Hematopoietic multipotent progenitor cell treated with erythropoietin and hydrocortisone succinate and interleukin-3 and kit ligand, for 15 days (in vitro differentiated cells): ENCODE data around the gene THAP9.
A peak's percentile ranks its signal among the peaks of the same experiment; 100 is the strongest.
"Not testable (repeated sequence)": the region's sequence is repeated elsewhere in the genome, so short reads cannot be mapped to it uniquely, and the experiment has no call there.

Experiments
- DNase-seq: peaks from one replicate; pipeline ENCODE4 v3.0.0-alpha.2; 2015; ENCODE audit warnings: low spot score

THAP9 gene, protein sequence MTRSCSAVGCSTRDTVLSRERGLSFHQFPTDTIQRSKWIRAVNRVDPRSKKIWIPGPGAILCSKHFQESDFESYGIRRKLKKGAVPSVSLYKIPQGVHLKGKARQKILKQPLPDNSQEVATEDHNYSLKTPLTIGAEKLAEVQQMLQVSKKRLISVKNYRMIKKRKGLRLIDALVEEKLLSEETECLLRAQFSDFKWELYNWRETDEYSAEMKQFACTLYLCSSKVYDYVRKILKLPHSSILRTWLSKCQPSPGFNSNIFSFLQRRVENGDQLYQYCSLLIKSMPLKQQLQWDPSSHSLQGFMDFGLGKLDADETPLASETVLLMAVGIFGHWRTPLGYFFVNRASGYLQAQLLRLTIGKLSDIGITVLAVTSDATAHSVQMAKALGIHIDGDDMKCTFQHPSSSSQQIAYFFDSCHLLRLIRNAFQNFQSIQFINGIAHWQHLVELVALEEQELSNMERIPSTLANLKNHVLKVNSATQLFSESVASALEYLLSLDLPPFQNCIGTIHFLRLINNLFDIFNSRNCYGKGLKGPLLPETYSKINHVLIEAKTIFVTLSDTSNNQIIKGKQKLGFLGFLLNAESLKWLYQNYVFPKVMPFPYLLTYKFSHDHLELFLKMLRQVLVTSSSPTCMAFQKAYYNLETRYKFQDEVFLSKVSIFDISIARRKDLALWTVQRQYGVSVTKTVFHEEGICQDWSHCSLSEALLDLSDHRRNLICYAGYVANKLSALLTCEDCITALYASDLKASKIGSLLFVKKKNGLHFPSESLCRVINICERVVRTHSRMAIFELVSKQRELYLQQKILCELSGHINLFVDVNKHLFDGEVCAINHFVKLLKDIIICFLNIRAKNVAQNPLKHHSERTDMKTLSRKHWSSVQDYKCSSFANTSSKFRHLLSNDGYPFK

DNA sequence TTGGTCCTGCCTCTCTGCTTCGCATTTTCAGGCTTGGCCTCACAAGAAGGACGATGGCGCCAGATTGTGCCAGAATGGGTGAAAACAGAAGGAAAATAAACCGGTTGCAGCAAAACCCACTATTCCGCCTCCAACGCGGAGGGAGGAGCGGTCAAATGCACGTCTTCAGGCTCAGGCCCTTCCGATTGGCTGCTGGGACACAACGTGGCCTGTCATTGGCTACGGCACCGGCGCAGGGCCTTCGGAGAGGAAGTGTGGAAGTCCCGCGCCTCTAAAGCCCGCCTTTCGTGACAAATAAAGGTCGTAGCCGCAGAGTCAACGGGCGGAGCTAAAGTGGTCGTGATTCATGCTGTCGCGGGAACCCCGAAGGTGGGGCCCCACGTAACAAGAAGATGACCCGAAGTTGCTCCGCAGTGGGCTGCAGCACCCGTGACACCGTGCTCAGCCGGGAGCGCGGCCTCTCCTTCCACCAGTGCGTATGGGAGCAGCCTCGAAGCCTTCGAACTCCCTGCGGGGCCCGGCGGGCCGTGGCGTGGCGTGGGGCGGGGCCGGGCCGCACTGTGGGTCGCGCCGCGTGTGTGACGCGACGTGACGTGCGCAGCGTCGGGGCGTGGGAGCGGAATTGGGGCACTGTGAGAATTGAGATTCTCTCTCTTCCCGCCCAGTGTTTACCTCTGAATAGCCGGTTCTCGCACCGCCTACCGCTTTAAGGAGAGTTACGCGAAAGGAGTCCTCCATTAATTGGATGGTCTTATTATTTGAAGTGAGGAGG lies at the start of gene THAP9:
Gene THAP9 (plus strand): TSS at position 325 of the 772 bp plus-strand sequence. CDS start 68 bp downstream, at position 393.
- DNase-seq: peak; percentile 98

DNA sequence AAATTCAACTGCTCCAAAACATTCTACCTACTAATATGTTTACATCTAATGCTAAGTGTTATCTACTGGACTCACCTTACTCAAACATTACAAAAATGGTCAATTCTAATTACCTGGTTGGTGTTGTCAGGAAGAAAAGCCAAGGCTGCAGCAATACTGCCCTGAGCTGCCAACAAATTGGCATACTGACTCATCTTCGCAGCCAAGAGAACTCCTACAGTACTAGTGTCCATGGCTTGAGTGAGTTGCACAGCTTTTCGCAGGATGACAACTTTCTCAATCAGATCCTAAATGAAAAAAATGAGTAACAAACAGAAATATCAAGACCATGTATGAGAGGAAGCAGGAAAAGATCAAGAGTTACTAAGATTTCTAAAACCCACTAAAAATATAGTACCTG lies 49.2 kb upstream of the THAP9 start:
- no peak for DNase-seq

DNA sequence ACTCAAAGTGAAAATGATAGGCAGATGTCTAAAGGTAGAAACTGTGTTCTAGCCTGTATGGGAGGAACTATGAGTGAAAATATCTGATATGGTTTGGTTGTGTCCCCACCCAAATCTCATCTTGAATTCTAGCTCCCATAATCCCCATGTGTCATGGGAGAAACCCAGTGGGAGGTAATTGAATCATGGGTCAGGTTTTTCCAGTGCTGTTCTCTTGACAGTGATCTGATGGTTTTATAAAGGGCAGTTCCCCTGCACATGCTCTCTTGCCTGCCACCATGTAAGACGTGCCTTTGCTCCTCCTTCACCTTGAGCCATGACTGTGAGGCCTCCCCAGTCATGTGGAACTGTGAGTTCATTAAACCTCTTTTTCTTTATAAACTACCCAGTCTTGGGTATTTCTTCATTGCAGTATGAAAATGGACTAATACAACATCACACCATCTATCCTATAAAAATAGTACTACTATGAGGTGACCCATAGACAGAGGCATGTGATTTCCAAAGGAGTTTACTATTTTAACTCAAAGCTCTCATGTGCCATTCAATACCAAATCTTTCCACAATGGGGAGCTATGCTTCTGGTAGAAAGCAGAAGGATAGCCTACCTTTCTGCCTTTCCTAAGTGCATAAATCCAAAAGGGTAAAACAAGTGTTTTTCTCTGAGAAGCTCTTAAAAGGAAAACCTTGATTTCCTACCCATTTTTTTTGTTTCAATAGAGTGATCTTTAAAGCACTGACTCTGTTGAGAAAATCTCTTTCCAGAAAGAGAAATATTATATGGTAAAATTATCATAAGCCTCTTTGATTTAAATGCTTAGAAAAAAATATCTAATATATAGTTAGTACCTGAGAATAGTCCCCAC lies 48.4 kb upstream of the THAP9 start:
- peak; percentile 52 for DNase-seq

DNA sequence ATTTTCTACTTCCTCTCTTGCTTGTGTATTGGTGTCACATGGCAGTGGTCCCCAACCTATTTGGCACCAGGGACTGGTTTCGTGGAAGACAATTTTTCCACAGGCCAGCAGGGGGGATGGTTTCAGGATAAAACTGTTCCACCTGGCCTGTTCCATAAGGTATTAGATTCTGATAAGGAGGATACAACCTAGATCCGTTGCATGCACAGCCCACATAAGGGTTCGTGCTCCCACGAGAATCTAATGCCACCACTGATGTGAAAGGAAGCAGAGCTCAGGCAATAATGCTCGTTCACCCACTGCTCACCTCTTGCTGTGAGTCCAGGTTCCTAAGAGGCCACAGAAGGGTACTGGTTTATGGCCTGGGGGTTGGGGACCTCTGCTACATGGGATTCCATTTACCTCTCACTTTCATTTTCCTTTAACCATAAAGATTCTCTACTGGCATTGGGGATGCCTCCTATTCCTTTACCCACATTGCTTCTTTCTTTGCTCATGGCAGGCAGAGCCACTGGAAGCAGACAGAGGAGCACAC lies 47.7 kb upstream of the THAP9 start:
- no peak for DNase-seq

DNA sequence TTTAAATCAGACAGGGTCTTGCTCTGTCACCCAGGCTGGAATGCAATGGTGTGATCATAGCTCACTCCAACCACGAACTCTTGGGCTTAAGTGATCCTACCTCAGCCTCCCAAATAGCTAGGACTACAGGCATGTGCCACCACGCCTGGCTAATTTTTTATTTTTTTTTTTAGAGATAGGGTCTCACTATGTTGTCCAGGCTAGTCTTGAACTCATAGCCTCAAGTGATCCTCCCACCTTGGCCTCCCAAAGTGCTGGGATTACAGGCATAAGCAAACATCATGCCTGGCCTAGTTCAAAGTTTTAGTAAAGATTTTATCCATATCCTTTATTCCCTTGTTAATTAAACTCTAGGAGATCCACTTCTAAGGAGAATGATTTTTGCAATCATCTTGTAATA lies 40.0 kb upstream of the THAP9 start:
- DNase-seq: not testable (repeated sequence)

DNA sequence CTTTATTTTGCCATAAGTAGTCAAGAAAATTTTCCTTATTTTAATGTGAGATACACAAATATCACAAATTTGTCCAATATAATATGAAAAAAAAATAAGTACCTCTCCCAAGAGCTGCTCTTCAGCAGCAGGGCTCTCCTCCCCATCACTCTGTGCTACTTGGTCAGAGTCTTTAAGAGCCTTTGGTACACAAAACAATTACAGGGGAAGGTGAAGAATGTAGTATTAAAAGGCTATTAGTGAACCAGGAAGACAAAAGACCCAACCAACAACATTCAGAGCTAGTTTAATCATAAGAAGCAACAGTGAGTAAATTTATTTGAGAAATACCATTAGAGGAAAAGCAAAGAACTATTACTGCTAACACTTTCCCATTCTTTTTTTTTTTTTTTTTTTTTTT lies 39.0 kb upstream of the THAP9 start:
- no peak for DNase-seq

DNA sequence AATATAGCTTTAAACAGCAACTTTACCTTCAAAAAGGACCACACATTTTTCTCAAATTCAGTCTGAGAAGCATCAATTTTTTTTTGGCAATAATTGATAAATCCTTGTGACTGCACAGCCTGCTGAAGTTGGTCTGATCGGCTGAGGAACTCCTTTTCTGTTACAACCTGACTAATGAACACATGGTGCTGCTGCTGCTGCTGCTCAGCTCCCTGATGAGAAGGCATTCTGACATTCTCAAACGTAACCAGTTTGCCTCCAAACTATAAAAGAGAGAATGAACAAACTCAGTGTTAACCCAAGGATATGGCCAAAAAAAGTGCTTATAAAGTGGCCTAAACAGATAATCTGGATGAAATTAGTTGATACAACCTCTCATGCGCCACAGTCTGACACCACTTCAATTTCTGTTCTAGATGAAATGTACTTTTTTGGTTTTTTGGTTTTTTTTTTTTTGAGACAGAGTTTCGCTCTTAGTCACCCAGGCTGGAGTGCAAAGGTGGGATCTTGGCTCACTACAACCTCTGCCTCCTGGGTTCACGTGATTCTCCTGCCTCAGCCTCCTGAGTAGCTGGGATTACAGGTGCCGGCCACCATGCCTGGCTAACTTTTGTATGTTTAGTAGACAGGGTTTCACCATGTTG lies 36.1 kb upstream of the THAP9 start:
- no peak for DNase-seq

DNA sequence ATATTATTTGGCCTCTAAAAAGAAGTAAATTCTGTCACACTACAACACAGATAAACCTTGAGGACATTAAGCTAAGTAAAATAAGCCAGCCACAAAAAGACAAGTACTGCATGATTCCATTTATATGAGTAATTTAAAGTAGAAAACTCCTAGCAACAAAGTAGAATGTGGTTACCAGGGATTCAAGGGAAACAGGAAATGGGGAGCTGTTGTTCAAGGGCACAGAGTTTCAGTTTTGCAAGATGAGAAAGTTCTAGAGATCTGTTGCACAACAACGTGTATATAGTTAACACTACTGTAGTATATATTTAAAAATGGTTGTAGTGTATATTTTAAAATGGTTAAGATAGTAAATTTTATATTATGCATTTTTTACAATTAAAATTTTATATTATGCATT lies 34.9 kb upstream of the THAP9 start:
- DNase-seq: no peak

DNA sequence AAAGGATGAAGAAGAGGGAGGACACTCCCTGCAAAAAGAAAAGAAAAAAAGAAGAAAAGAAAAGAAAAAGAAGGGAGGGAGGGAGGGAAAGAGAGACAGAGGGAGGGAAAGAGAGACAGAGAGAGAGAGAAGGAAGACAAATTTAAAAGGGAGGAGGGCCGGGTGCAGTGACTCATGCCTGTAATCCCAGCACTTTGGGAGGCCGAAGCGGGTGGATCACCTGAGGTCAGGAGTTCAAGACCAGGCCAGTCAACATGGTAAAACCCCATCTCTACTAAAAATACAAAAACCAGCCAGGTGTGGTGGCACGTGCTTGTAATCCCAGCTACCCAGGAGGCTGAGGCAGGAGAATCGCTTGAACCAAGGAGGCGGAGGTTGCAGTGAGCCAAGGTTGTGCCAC lies 34.5 kb upstream of the THAP9 start:
- DNase-seq: not testable (repeated sequence)

DNA sequence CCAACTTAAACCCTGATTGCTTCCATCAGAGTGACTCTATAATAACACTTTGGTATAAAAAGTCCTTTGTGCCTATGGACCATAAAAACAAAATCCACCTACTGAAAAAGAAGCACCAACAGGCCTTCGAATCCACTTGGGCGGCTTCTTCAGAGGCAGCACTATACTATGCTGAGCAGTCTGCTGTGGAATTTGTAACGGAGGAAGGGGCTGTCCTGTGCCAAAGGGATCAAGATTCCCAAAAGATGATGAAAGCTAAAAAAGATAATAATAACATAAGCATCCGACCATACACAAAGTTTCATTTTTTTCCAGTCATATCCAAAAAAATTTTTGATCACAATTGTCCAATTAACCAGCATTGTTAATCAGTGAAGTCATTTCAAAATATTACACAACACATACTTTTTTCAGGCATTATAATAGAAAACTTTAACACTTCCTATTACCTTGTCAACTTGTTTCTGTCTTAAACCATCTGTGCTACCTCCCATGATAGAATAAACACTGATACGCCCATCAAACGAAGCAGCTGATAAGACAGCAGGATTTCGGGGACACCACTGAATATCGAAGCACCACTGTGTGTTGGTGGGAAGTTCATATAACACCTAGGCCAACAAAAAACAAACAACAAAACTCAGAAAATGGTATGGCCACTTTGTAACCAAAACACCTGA lies 33.7 kb upstream of the THAP9 start:
- no peak for DNase-seq

DNA sequence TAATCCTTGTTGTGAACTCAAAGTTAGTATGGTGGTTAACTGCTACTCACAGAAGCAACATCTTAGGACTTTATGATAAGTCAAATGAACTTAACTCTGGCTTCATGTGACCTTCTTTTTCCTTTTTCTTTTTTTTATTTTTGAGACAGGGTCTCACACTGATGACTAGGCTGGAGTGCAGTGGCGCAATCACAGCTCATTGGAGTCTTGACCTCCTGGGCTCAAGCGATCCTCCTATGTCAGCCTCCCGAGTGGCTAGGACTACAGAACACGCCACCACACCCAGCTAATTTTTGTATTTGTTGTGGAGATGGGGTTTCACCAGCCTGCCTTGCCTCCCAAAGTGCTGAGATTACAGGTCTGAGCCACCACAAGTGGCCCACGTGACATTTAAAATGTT lies 32.0 kb upstream of the THAP9 start:
- no peak for DNase-seq

DNA sequence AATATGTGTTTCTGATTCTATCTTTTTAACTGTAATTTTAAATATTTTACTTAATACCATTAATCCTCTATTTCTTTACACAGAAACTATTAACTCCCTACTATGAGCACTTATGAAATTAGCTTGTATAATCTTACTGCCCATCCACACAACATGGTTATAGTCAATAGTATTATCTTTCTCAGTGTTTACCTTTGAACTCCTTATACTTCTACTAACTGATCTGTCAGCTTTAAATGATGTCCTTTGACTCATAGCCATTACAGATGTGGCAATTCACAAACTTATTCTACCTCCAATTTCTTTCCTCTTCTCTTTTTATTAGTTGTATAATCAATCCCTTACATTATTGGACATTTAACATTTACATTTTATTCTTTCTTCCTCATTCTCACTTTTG lies 15.1 kb upstream of the THAP9 start:
- DNase-seq: no peak

DNA sequence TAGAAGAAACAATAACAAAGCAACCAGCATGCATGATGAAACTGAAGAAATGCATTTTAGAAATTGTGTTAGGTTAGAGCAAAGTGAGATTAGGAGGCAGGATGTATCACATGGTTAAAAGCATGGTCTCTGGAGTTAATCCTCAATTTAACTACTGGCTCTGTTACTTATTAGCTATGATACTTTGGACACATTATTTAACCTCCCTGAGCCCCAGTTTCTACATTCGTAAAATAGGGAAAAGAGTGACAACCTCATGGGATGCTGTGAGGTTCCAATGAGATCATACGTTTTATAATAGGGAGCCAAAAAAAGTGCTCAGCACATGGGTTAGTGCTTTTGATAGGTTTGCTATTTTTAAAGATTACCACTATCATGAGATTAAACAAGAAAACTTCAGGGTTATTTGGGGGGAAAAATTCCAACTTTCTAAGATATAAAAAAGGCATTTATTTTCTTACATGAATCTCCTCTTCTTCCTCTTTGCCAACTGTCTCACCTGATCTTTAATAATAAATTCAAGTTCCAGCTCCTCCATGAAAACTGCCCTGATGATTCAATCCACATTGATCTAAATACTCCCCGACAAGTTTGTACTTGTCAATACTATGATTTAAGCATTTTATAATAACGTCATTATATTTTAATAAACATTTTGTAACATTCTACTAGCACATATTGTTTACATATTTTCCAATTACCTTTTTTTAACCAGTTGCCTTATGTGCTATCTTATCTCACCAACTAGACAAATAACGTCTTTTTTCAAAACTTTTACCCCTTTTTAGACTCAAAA lies 14.2 kb upstream of the THAP9 start:
- DNase-seq: no peak

DNA sequence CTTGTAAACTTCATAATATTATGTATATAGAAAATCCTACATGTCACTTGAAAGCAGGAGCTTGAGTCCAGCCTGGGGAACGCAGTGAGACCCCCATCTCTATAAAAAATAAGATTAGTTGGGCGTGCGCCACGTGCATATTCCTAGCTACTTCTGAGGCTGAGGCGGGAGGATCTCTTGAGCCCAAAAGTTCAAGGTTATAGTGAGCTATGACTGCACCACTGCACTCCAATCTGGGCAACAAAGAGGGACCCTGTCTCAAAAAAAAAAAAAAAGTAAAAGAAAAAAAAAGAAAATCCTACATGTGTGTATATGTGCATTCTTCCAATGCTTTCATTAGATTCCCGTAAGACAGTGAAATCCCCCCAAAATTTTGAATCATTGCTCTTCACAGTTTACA lies 11.2 kb upstream of the THAP9 start:
- no peak for DNase-seq

DNA sequence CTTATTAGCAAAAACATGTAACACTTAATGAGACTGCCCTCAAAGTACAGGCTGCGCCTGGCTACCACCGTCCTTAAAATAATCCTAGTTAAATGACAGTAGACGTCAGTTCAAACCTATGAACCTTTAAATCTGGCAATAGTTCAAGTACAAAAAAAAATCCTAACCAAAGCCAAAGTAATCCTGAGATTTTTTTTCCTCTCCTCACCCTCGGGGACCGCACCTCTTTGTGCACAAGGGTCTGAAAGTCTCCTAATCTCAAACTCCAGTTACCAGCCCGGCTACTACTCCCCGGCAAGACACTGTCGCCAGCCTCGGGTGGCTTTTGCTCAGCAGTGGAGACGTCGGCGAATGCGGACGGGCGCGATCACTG lies 10.0 kb upstream of the THAP9 start:
- no peak for DNase-seq

DNA sequence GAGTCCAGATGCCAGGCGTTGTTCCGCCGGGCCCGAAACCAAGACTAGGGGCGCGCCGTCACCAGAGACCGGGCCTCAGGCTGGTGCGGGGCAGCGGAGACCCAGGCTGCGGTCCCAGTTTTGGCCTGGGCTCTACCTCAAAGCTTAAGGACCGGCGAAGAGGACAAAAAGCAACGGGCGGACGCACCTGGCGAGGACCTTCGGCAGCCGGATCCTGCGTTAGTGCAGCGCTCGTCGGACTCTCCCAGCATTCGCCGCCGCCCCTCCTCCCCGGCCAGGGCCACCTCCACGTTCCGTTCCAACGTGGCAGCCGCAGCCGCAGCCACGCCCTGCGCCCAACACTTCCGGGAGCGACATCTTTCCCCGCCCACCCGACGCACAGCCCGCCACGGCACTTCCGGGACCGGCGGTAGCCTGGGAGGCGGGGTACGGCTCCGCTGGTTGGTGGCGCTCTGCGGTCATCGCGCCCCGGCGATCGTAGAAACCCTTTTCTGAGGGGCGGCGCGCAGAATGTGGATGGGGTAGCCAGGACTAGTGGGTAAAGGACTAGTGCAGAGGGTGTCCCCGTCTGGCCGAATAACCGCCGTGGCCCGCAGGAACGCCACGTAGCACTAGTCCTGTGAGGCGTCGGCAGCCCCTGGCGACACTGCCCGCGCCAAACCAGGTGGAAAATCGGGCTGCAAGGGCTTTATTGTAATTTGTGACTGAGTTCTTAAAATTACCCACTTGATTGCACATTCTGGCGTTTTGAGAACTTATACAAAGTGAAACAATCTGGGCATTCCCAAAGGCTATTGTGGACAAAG lies 9.4 kb upstream of the THAP9 start, which contains the start of gene SEC31A:
Gene SEC31A (minus strand): TSS at position 253 of the 806 bp plus-strand sequence. CDS start 9,217 bp downstream, outside the sequence.
- DNase-seq: peak; percentile 96

DNA sequence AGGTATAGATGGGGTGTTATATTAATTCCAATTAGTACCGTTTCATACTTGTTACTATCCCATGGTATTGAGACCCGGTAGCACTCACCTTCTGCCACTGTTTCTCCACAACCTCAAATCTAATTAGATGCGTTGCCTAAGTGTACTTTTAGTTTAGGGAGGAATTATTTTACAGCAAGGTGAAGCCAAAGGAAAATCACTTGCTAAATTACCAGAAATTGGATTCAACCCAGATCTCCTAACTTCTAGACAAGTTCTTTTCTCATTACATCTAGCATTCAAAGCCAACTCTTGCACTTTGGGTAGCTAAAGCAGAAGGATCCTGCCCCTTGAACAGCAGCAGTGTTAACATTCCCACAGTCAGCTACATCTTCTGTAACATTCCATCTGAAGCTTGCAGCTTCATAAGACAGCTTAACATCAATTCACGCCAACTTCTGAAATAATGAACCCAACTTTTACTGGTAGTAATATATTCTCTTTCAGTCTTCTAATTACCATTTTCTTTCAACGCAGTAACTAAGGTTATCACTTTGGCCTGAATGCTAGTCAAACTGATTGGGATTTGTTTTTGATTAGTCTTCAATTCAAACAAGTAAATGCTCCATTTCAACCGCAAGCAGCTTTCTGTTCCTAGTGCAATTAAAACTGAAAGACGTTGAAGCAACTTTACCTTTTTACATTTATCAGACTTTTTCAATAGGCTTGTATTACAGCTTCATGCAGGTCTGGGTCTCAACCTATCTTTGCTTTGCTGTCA lies 8.6 kb upstream of the THAP9 start:
- DNase-seq: no peak

DNA sequence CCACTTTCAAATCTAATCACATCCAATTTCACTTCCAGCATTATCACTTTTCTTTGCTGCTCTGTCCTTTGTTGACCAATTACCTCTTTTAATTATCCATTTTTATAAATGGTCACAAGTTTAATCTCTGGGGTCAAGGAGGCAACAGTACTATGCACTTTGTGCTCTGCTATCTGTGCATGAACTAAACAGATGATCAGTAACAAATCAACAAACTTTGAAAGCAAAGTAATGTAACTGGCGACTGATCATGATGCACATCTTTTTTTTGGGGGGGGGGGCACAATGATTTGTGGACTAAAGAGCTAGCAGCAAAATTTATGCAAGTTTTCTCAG lies 8.1 kb upstream of the THAP9 start:
- no peak for DNase-seq
